Thyroid gland (tissue), 4 donors: ENCODE results near the gene RHBDF2. TPM values are rescaled to one million over a fixed set of nuclear protein-coding genes. Genes with fewer than 3 reads are reported as not detected.
A peak's percentile ranks its signal among the peaks of the same experiment; 100 is the strongest.

ENCODE experiments used
- DNase-seq, 2 donors: peaks; one replicate each; pipeline ENCODE4 v3.0.0-alpha.2; 2019
- H3K27ac ChIP-seq, 3 donors: fragments of 200-600 bp; sonication (generic); 1 replicate in 2 of 3; 2 replicates in 1 of 3; pipeline ENCODE4 v1.5.1; 2016 to 2019; ENCODE audit warnings: mild to moderate bottlenecking in 1 of 3, moderate library complexity in 1 of 3
- H3K27me3 ChIP-seq: fragments of 200-600 bp; sonication (generic); one replicate; pipeline ENCODE4 v1.5.1; 2019
- H3K36me3 ChIP-seq, 2 donors: fragments of 200-600 bp; sonication (generic); one replicate each; pipeline ENCODE4 v1.5.1; 2016 to 2019
- H3K4me1 ChIP-seq, 2 donors: fragments of 200-600 bp; sonication (generic); one replicate each; pipeline ENCODE4 v1.5.1; 2017 to 2019
- H3K4me3 ChIP-seq, 3 donors: fragments of 200-600 bp; sonication (generic); replicated peaks in 1 of 3; 1 replicate in 2 of 3; 2 replicates in 1 of 3; pipeline ENCODE4 v1.5.1; 2016; ENCODE audit warnings: mild to moderate bottlenecking in 1 of 3
- H3K9me3 ChIP-seq: fragments of 200-600 bp; sonication (generic); one replicate; pipeline ENCODE4 v1.5.1; 2017
- CTCF ChIP-seq, 6 experiments: fragments of 200-600 bp in 3 of 6; fragments of 450-650 bp in 3 of 6; sonication (generic) in 3 of 6; IDR thresholded peaks; one replicate each; pipeline ENCODE4 v1.5.1; 2016 to 2019; ENCODE audit warnings: antibody characterized with exemption in 6 of 6, mild to moderate bottlenecking in 2 of 6, inconsistent platforms in 1 of 6, moderate library complexity in 1 of 6
- POLR2A ChIP-seq, 2 donors: fragments of 450-650 bp; IDR thresholded peaks; one replicate each; pipeline ENCODE4 v1.6.1; 2017; ENCODE audit warnings: antibody characterized with exemption in 2 of 2, mild to moderate bottlenecking in 2 of 2, moderate library complexity in 1 of 2
- WGBS, 2 donors: methylation state at CpG; one replicate each; pipeline ENCODE4 v1.1.5; 2017; 5-methylcytosine and 5-hydroxymethylcytosine counted together
- intact Hi-C: fragments of 100-400 bp; cut with DNase I; formaldehyde crosslinking; loops from one replicate; pipeline ENCODE4 v1.15.1; 2023
- total RNA-seq, 4 donors: library from RNA; depleted of rRNA; stranded (reverse); fragments of >200 nt; gene quantifications; one replicate each; pipeline ENCODE4 v1.2.3, GENCODE V29; 2016

Gene RHBDF2
- total RNA-seq, 4 donors from 2014 or later, result 16.4 to 31.1 (median 22.1) TPM

- H3K9me3 ChIP-seq, result no peaks in the 10 kb centered on the region
- TF ChIP-seq POLR2A (IDR thresholded peaks at IDR 0.05), result no peak
- TF ChIP-seq CTCF (IDR thresholded peaks at IDR 0.05), result no peak
- DNase-seq, result peak; percentile 63 to 72
- peak overlapping the region in 2 of 3 donors; percentile 16 to 50 for H3K27ac ChIP-seq
- peaks cover 14 to 20% of the 10 kb centered on the region in 2 donors for H3K4me1 ChIP-seq
- no peak overlapping the region for H3K4me3 ChIP-seq
- intact Hi-C loops, result no loop called here
- no peaks in the 10 kb centered on the region for H3K27me3 ChIP-seq
- 39 to 52% methylated on average over 9 of the region's 9 CpGs for WGBS, 2 donors
- no peaks in the 10 kb centered on the region for H3K36me3 ChIP-seq
Measured at GRCh38 chr17:76438906-76439305, 62.3 kb downstream of the RHBDF2 start.

GRCh38 chr17:76437467-76438402, 63.5 kb downstream of the RHBDF2 start:
- TF ChIP-seq POLR2A (IDR thresholded peaks at IDR 0.05) (no peak), CTCF (IDR thresholded peaks at IDR 0.05) (no peak)
- H3K27me3 ChIP-seq, result no peaks in the 10 kb centered on the region
- no peak overlapping the region for H3K4me3 ChIP-seq
- WGBS, 2 donors, result 81 to 88% methylated on average over 13 of the region's 13 CpGs
- H3K4me1 ChIP-seq, result peaks cover 14 to 20% of the 10 kb centered on the region in 2 donors
- H3K27ac ChIP-seq, result no peak overlapping the region
- no peaks in the 10 kb centered on the region for H3K9me3 ChIP-seq
- H3K36me3 ChIP-seq, result no peaks in the 10 kb centered on the region
- intact Hi-C loops, result no loop called here
- DNase-seq, result no peak

GRCh38 chr17:76435751-76436150, 65.5 kb downstream of the RHBDF2 start:
- TF ChIP-seq POLR2A (IDR thresholded peaks at IDR 0.05), result no peak
- Histone ChIP-seq H3K4me1 (peaks cover 14 to 20% of the 10 kb centered on the region in 2 donors), H3K27me3 (no peaks in the 10 kb centered on the region), H3K27ac (no peak overlapping the region), H3K9me3 (no peaks in the 10 kb centered on the region), H3K4me3 (no peak overlapping the region), H3K36me3 (no peaks in the 10 kb centered on the region)
- intact Hi-C loops, result no loop called here
- no peak for DNase-seq
- 97 to 100% methylated on average over 7 to 11 of the region's 11 CpGs for WGBS, 2 donors

- Histone ChIP-seq H3K27me3 (no peaks in the 10 kb centered on the region), H3K27ac (no peak overlapping the region), H3K4me1 (peaks cover 14 to 20% of the 10 kb centered on the region in 2 donors), H3K36me3 (no peaks in the 10 kb centered on the region), H3K9me3 (no peaks in the 10 kb centered on the region), H3K4me3 (no peak overlapping the region)
- no peak for TF ChIP-seq POLR2A (IDR thresholded peaks at IDR 0.05)
- TF ChIP-seq CTCF (IDR thresholded peaks at IDR 0.05), result no peak
- intact Hi-C loops, result no loop called here
- WGBS, 2 donors, result 83 to 89% methylated on average over 7 of the region's 7 CpGs
- no peak for DNase-seq
Measured at GRCh38 chr17:76434870-76435269, 66.4 kb downstream of the RHBDF2 start.

- TF ChIP-seq CTCF (IDR thresholded peaks at IDR 0.05), result no peak
- no peak for DNase-seq
- Histone ChIP-seq H3K4me1 (peaks cover 7 to 8% of the 10 kb centered on the region in 2 donors), H3K36me3 (no peaks in the 10 kb centered on the region), H3K27ac (no peak overlapping the region), H3K27me3 (no peaks in the 10 kb centered on the region), H3K4me3 (no peak overlapping the region), H3K9me3 (no peaks in the 10 kb centered on the region)
- intact Hi-C loops, result no loop called here
- 93 to 95% methylated on average over 9 of the region's 9 CpGs for WGBS, 2 donors
Measured at GRCh38 chr17:76433693-76434092, 67.5 kb downstream of the RHBDF2 start.
